HCT116 (cell line): Measurements from ENCODE around the gene OR8D2. TPM values are rescaled to one million over a fixed set of nuclear protein-coding genes. Genes with fewer than 3 reads are reported as not detected.

ENCODE experiments used
- ATAC-seq: fragments of 200-7000 bp; cut with Tn5 transposase; 2 replicates; pipeline ENCODE4 v1.9.1; 2020; ENCODE audit warnings: mild to moderate bottlenecking, moderate library complexity
- BruUV-seq: library from RNA; stranded (reverse); fragments of 400-500 nt; replicated peaks from 2 replicates; lab custom pipeline; 2021; lab: Mats Ljungman, UMichigan
- CTCF ChIA-PET: fragments of 300-600 bp; sonication (Branson Sonifier 250); formaldehyde crosslinking; loops from one replicate; lab custom pipeline; 2021; ENCODE audit warnings: antibody characterized with exemption; lab: Charles Lee
- POLR2A ChIA-PET: fragments of 300-600, 350-600 bp; sonication (Branson Sonifier 250); formaldehyde crosslinking; loops from one replicate; lab custom pipeline; 2021; ENCODE audit warnings: antibody characterized with exemption; lab: Charles Lee
- RAD21 ChIA-PET, 2 experiments: fragments of 300-600 bp; sonication (Branson Sonifier 250); formaldehyde crosslinking; loops; one replicate each; lab custom pipeline; 2023; ENCODE audit warnings: low total read pairs in 2 of 2; ENCODE audit not compliant: uncharacterized antibody in 2 of 2, unreplicated experiment in 2 of 2, low non-redundant PET in 1 of 2; lab: Charles Lee
- DNase-seq: peaks from one replicate; pipeline ENCODE4 v3.0.0-alpha.2; 2010; ENCODE audit warnings: low read depth, low spot score
- H2AFZ ChIP-seq: fragments of 200-600 bp; shearing (Covaris generic), sonication (generic); 2 replicates; pipeline ENCODE4 v1.6.1; 2017; ENCODE audit warnings: low read depth, mixed run types, mixed read lengths, antibody characterized with exemption, low read length; ENCODE audit not compliant: poor library complexity, severe bottlenecking
- H3K27ac ChIP-seq: 2 replicates; pipeline ENCODE4 v1.5.1; 2012; ENCODE audit warnings: low read depth, low read length
- H3K27me3 ChIP-seq: fragments of 200-600 bp; sonication (generic); 2 replicates; pipeline ENCODE4 v1.6.1; 2016; ENCODE audit warnings: mixed run types, low read length, mixed read lengths; ENCODE audit not compliant: insufficient read depth
- H3K36me3 ChIP-seq, 2 experiments: fragments of 200-500 bp in 1 of 2; fragments of 200-600 bp in 1 of 2; sonication (Bioruptor generic) in 1 of 2; sonication (generic) in 1 of 2; 2 replicates each; pipeline versions ENCODE4 v1.5.1 to v1.6.1; 2014 to 2016; ENCODE audit warnings: low read length in 2 of 2, inconsistent platforms in 1 of 2, mixed read lengths in 1 of 2, mixed run types in 1 of 2; ENCODE audit not compliant: insufficient read depth in 2 of 2, control insufficient read depth in 1 of 2
- H3K4me1 ChIP-seq, 2 experiments: fragments of 200-600 bp in 1 of 2; sonication (generic) in 1 of 2; 2 replicates each; pipeline versions ENCODE4 v1.5.1 to v1.6.1; 2012 to 2017; ENCODE audit warnings: low read length in 2 of 2, inconsistent platforms in 1 of 2, mild to moderate bottlenecking in 1 of 2, mixed read lengths in 1 of 2, mixed run types in 1 of 2, moderate library complexity in 1 of 2; ENCODE audit not compliant: insufficient read depth in 2 of 2, control insufficient read depth in 1 of 2
- H3K4me2 ChIP-seq: fragments of 200-600 bp; sonication (generic); 2 replicates; pipeline ENCODE4 v1.6.1; 2017; ENCODE audit warnings: mixed run types, low read length, mixed read lengths
- H3K4me3 ChIP-seq, 2 experiments: fragments of 200-600 bp in 1 of 2; sonication (generic) in 1 of 2; replicated peaks in 1 of 2; 2 replicates each; pipeline ENCODE4 v1.5.1; 2011 to 2016; ENCODE audit warnings: low read length in 2 of 2, control low read depth in 1 of 2, low read depth in 1 of 2, mild to moderate bottlenecking in 1 of 2, mixed read lengths in 1 of 2, mixed run types in 1 of 2
- H3K79me2 ChIP-seq: fragments of 200-600 bp; sonication (generic); 2 replicates; pipeline ENCODE4 v1.6.1; 2017; ENCODE audit warnings: mild to moderate bottlenecking, mixed run types, low read length, moderate library complexity, mixed read lengths; ENCODE audit not compliant: insufficient read depth
- H3K9ac ChIP-seq: fragments of 200-600 bp; sonication (generic); 2 replicates; pipeline ENCODE4 v1.6.1; 2016; ENCODE audit warnings: low read length, mixed read lengths
- H3K9me2 ChIP-seq: fragments of 200-600 bp; sonication (generic), shearing (Covaris generic); 2 replicates; pipeline ENCODE4 v1.6.1; 2017; ENCODE audit warnings: mixed run types, mild to moderate bottlenecking, moderate library complexity; ENCODE audit not compliant: insufficient read depth
- H3K9me3 ChIP-seq, 2 experiments: fragments of 200-500 bp in 1 of 2; fragments of 200-600 bp in 1 of 2; sonication (Bioruptor generic) in 1 of 2; sonication (generic) in 1 of 2; 2 replicates each; pipeline ENCODE4 v1.6.1; 2014 to 2017; ENCODE audit warnings: low read length in 2 of 2, mixed read lengths in 2 of 2, inconsistent platforms in 1 of 2, low read depth in 1 of 2, mild to moderate bottlenecking in 1 of 2, mixed run types in 1 of 2, moderate library complexity in 1 of 2; ENCODE audit not compliant: control insufficient read depth in 1 of 2, insufficient read depth in 1 of 2
- H4K20me1 ChIP-seq: fragments of 200-600 bp; sonication (generic), shearing (Covaris generic); 2 replicates; pipeline ENCODE4 v1.6.1; 2017; ENCODE audit warnings: mixed run types, mild to moderate bottlenecking, moderate library complexity; ENCODE audit not compliant: insufficient read depth
- EZH2phosphoT487 ChIP-seq: fragments of 200-600 bp; IDR thresholded peaks from 2 replicates; pipeline ENCODE4 v1.6.1; 2018; ENCODE audit warnings: antibody characterized with exemption, borderline replicate concordance
- FOSL1 ChIP-seq: IDR thresholded peaks from 2 replicates; pipeline ENCODE4 v1.6.1; 2012; ENCODE audit warnings: low read depth
- RAD21 ChIP-seq: IDR thresholded peaks from 2 replicates; pipeline ENCODE4 v1.6.1; 2012; ENCODE audit warnings: low read depth, mild to moderate bottlenecking
- SIN3A ChIP-seq: IDR thresholded peaks from 2 replicates; pipeline ENCODE4 v1.6.1; 2012; ENCODE audit warnings: low read depth
- intact Hi-C: fragments of 100-400 bp; cut with micrococcal nuclease; formaldehyde crosslinking; loops from 2 replicates; pipeline ENCODE4 v1.10.0; 2022
- total RNA-seq: library from RNA; stranded (reverse); gene quantifications from one replicate; pipeline ENCODE4 v1.2.1, GENCODE V29; 2021; ENCODE audit not compliant: unreplicated experiment
- TF ChIP-seq, protein P1 (sequence below), 3 experiments: fragments of 200-600 bp in 1 of 3; sonication (generic) in 1 of 3; IDR thresholded peaks in 2 of 3; conservative IDR thresholded peaks in 1 of 3; 2 replicates each; pipeline ENCODE4 v1.5.1; 2012 to 2017; ENCODE audit warnings: low read depth in 2 of 3, low read length in 2 of 3, antibody characterized with exemption in 1 of 3, borderline replicate concordance in 1 of 3, control low read depth in 1 of 3, mild to moderate bottlenecking in 1 of 3, mixed read lengths in 1 of 3, mixed run types in 1 of 3, moderate library complexity in 1 of 3; ENCODE audit not compliant: insufficient read depth in 1 of 3
- TF ChIP-seq, protein P2 (sequence below): IDR thresholded peaks from 2 replicates; pipeline ENCODE4 v1.6.1; 2012; ENCODE audit warnings: low read depth

The OR8D2 gene
- total RNA-seq, 1 experiment from 2014 or later: not detected

DNA sequence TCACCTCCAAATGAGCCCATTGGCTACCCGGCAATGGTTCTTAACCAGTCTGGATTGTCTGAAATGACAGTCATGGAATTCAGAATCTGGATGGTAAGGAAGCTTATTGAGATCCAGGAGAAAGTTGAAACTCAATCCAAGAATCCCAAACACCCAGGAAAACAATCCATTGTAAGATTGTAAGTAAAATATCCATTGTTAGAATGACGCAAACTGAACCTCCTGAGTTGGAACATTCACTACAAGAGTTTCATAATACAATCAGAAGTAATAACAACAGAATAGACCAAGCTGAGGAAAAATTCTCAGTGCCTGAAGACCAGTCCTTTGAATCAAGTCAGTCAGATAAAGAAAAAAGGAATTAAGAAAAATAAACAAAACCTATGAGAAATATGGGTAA, 41.7 kb downstream of the OR8D2 start:
- TF ChIP-seq FOSL1: no peak
- no peak for TF ChIP-seq EZH2phosphoT487
- TF ChIP-seq SIN3A: no peak
- Histone ChIP-seq H3K9me2 (no peaks in the 10 kb centered on the region), H3K9ac (no peak overlapping the region), H3K4me3 (no peak overlapping the region), H3K27me3 (no peaks in the 10 kb centered on the region), H3K4me2 (no peak overlapping the region), H3K36me3 (no peaks in the 10 kb centered on the region), H3K79me2 (no peaks in the 10 kb centered on the region), H3K4me1 (no peaks in the 10 kb centered on the region), H4K20me1 (no peaks in the 10 kb centered on the region), H3K27ac (no peak overlapping the region), H3K9me3 (no peaks in the 10 kb centered on the region), H2AFZ (no peak overlapping the region)
- ATAC-seq: no peak
- ChIA-PET POLR2A (no interaction called here), RAD21 (no interaction called here), CTCF (interaction anchor here (1.0 to 2.0 kb wide), 2 partner anchors 207 to 208 kb away, joined by 5 to 11 read pairs; no protein-coding TSS in a partner anchor)
- no peak for DNase-seq
- intact Hi-C loops: no loop called here
- BruUV-seq: no TSS peak

DNA sequence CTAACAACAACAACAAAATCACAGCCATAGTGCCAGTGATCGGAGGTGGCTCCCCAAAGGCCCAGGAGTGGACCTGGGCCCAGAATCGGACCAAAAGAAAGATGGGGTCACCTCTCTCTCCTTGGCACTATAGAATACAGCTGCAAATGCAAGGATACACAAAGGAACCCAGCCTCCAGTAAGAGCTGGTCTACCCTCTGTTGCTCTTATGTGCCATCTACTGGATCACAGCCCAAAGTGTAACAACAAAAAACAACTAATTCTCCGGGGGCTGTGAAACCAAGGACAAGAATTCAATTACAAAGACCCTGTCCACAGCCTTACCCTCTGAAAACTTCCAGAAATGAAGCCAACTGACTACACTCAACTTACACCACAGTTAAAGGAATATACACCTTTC, 42.2 kb downstream of the OR8D2 start:
- H3K9me3 ChIP-seq: no peaks in the 10 kb centered on the region
- ChIA-PET POLR2A (no interaction called here), RAD21 (no interaction called here), CTCF (interaction anchor here (1.0 to 2.0 kb wide), 2 partner anchors 206 to 208 kb away, joined by 5 to 11 read pairs; no protein-coding TSS in a partner anchor)
- no peak overlapping the region for H3K4me3 ChIP-seq
- no peaks in the 10 kb centered on the region for H3K4me1 ChIP-seq
- H3K27ac ChIP-seq: no peak overlapping the region
- no peaks in the 10 kb centered on the region for H3K79me2 ChIP-seq
- DNase-seq: no peak
- BruUV-seq: no TSS peak
- no peaks in the 10 kb centered on the region for H3K36me3 ChIP-seq
- no peak overlapping the region for H3K4me2 ChIP-seq
- no peaks in the 10 kb centered on the region for H3K9me2 ChIP-seq
- H2AFZ ChIP-seq: no peak overlapping the region
- intact Hi-C loops: no loop called here
- H4K20me1 ChIP-seq: no peaks in the 10 kb centered on the region
- H3K9ac ChIP-seq: no peak overlapping the region
- peak; percentile 50; the same call in 1 of the 2 replicates for ATAC-seq
- H3K27me3 ChIP-seq: no peaks in the 10 kb centered on the region
- TF ChIP-seq, protein P1, sequence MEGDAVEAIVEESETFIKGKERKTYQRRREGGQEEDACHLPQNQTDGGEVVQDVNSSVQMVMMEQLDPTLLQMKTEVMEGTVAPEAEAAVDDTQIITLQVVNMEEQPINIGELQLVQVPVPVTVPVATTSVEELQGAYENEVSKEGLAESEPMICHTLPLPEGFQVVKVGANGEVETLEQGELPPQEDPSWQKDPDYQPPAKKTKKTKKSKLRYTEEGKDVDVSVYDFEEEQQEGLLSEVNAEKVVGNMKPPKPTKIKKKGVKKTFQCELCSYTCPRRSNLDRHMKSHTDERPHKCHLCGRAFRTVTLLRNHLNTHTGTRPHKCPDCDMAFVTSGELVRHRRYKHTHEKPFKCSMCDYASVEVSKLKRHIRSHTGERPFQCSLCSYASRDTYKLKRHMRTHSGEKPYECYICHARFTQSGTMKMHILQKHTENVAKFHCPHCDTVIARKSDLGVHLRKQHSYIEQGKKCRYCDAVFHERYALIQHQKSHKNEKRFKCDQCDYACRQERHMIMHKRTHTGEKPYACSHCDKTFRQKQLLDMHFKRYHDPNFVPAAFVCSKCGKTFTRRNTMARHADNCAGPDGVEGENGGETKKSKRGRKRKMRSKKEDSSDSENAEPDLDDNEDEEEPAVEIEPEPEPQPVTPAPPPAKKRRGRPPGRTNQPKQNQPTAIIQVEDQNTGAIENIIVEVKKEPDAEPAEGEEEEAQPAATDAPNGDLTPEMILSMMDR (IDR thresholded peaks at IDR 0.05 in 2 of 3, conservative IDR thresholded peaks at IDR 0.05 in 1 of 3; ENCODE audit: borderline replicate concordance in 1 of 3, insufficient read depth in 1 of 3, low read depth in 2 of 3, low read length in 2 of 3): peak in 2 of 3 experiments; percentile 7 to 32; a peak in 2 of 6 replicates
- peak; percentile 29; the same call in 1 of the 2 replicates for TF ChIP-seq RAD21
- TF ChIP-seq, protein P2, sequence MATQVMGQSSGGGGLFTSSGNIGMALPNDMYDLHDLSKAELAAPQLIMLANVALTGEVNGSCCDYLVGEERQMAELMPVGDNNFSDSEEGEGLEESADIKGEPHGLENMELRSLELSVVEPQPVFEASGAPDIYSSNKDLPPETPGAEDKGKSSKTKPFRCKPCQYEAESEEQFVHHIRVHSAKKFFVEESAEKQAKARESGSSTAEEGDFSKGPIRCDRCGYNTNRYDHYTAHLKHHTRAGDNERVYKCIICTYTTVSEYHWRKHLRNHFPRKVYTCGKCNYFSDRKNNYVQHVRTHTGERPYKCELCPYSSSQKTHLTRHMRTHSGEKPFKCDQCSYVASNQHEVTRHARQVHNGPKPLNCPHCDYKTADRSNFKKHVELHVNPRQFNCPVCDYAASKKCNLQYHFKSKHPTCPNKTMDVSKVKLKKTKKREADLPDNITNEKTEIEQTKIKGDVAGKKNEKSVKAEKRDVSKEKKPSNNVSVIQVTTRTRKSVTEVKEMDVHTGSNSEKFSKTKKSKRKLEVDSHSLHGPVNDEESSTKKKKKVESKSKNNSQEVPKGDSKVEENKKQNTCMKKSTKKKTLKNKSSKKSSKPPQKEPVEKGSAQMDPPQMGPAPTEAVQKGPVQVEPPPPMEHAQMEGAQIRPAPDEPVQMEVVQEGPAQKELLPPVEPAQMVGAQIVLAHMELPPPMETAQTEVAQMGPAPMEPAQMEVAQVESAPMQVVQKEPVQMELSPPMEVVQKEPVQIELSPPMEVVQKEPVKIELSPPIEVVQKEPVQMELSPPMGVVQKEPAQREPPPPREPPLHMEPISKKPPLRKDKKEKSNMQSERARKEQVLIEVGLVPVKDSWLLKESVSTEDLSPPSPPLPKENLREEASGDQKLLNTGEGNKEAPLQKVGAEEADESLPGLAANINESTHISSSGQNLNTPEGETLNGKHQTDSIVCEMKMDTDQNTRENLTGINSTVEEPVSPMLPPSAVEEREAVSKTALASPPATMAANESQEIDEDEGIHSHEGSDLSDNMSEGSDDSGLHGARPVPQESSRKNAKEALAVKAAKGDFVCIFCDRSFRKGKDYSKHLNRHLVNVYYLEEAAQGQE: no peak
